ENCODE data around the gene SASH1. TPM values are rescaled to one million over a fixed set of nuclear protein-coding genes. Genes with fewer than 3 reads are reported as not detected.

SASH1 gene
- total RNA-seq, 1 donor from 2014 or later = 28.7 TPM

GRCh38 chr6:148322704-148323103 is 19.9 kb upstream of the SASH1 start:
- H3K9me3 Mint-ChIP-seq = no peaks in the 10 kb centered on the region
- DNase-seq (ENCODE audit: low spot score in 2 of 2, unreplicated experiment in 2 of 2) = no peak
- no peak overlapping the region for H3K27ac Mint-ChIP-seq
- H3K27me3 Mint-ChIP-seq (ENCODE audit: low read depth) = no peaks in the 10 kb centered on the region
- H3K4me1 Mint-ChIP-seq = peaks cover 6% of the 10 kb centered on the region
- no peak overlapping the region for H3K4me3 Mint-ChIP-seq
- no peak for TF ChIP-seq CTCF (IDR thresholded peaks at IDR 0.05; ENCODE audit: unreplicated experiment)
- H3K36me3 Mint-ChIP-seq = no peaks in the 10 kb centered on the region

DNA sequence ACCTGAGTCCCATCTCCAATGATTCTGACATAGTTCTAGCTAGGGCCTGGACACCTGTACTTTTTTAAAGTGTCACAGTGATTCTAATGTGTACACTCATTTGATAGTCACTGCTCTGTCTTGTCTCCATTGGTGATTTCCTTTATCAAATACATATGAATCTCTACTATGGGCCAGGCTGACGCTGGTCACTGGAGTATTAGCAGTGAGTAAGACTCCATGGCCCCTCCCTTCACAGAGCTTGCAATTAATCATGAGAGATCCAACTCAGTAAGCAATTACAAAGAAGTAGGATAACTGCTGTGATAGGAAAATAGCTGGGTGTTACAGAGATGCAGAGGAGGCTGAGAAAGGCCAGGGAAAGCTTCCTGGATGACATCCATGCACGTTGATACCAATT is 19.3 kb upstream of the SASH1 start:
- TF ChIP-seq CTCF (IDR thresholded peaks at IDR 0.05; ENCODE audit: unreplicated experiment) = no peak
- Mint-ChIP-seq H3K27ac (no peak overlapping the region), H3K9me3 (no peaks in the 10 kb centered on the region), H3K36me3 (no peaks in the 10 kb centered on the region), H3K4me3 (no peak overlapping the region), H3K4me1 (peaks cover 6% of the 10 kb centered on the region), H3K27me3 (ENCODE audit: low read depth) (no peaks in the 10 kb centered on the region)
- no peak for DNase-seq (ENCODE audit: low spot score in 2 of 2, unreplicated experiment in 2 of 2)

GRCh38 chr6:148324297-148324985 is 18.2 kb upstream of the SASH1 start:
- H3K4me1 Mint-ChIP-seq = peaks cover 15% of the 10 kb centered on the region
- no peak overlapping the region for H3K27ac Mint-ChIP-seq
- TF ChIP-seq CTCF (IDR thresholded peaks at IDR 0.05; ENCODE audit: unreplicated experiment) = no peak
- H3K4me3 Mint-ChIP-seq = no peak overlapping the region
- no peaks in the 10 kb centered on the region for H3K36me3 Mint-ChIP-seq
- no peak for DNase-seq (ENCODE audit: low spot score in 2 of 2, unreplicated experiment in 2 of 2)
- no peaks in the 10 kb centered on the region for H3K9me3 Mint-ChIP-seq
- H3K27me3 Mint-ChIP-seq (ENCODE audit: low read depth) = no peaks in the 10 kb centered on the region

- no peak for DNase-seq (ENCODE audit: low spot score in 2 of 2, unreplicated experiment in 2 of 2)
- Mint-ChIP-seq H3K27me3 (ENCODE audit: low read depth) (no peaks in the 10 kb centered on the region), H3K4me1 (peaks cover 25% of the 10 kb centered on the region), H3K4me3 (no peak overlapping the region), H3K9me3 (no peaks in the 10 kb centered on the region), H3K36me3 (no peaks in the 10 kb centered on the region), H3K27ac (no peak overlapping the region)
- TF ChIP-seq CTCF (IDR thresholded peaks at IDR 0.05; ENCODE audit: unreplicated experiment) = no peak
Measured at GRCh38 chr6:148325316-148326068, 17.1 kb upstream of the SASH1 start.

- Mint-ChIP-seq H3K36me3 (no peaks in the 10 kb centered on the region), H3K27ac (peak overlapping the region; percentile 10), H3K4me3 (no peak overlapping the region), H3K27me3 (ENCODE audit: low read depth) (no peaks in the 10 kb centered on the region), H3K4me1 (peaks cover 37% of the 10 kb centered on the region), H3K9me3 (no peaks in the 10 kb centered on the region)
- DNase-seq (ENCODE audit: low spot score in 2 of 2, unreplicated experiment in 2 of 2) = no peak
- TF ChIP-seq CTCF (IDR thresholded peaks at IDR 0.05; ENCODE audit: unreplicated experiment) = no peak
Measured at GRCh38 chr6:148328876-148329555, 13.6 kb upstream of the SASH1 start.
